ENCODE data around the gene GATA6. TPM values are rescaled to one million over a fixed set of nuclear protein-coding genes. Genes with fewer than 3 reads are reported as not detected.

GATA6 gene
- total and polyA plus RNA-seq, 2 of the 13 experiments (the other 11 are each of a cell fraction or from before 2014, with no cell fraction given), result 0.84 to 3.2 TPM

GRCh38 chr18:22169011-22169888, at the start of gene GATA6 (continued):
- TF ChIP-seq POLR2AphosphoS5 (IDR thresholded peaks at IDR 0.05; ENCODE audit: low read depth, low read length) (peak; percentile 36; the same call in 1 of the 2 replicates), YEATS4 (CRISPR knock-in tag; IDR thresholded peaks at IDR 0.05; ENCODE audit: borderline replicate concordance) (0 out of 2 replicates have a peak, but pooled peaks have one; percentile 17), ATAD3A (CRISPR knock-in tag; IDR thresholded peaks at IDR 0.05) (no peak)

GRCh38 chr18:22124970-22125369, 44.4 kb upstream of the GATA6 start:
- intact Hi-C loops (cut with micrococcal nuclease; ENCODE audit: unreplicated experiment) (no loop called here), in situ Hi-C loops (cut with HindIII; ENCODE audit: extremely low pct_ligation_motif_present, low pct_unique_long_range_greater_than_20kb) (no loop called here)
- FAIRE-seq (no peak), DNase-seq (ENCODE audit: low spot score) (no peak), ATAC-seq (no peak)
- H4K20me1 ChIP-seq (ENCODE audit: insufficient read depth, low read length), result no peaks in the 10 kb centered on the region
- H3K36me3 ChIP-seq (replicated peaks in 1 of 2; ENCODE audit: control insufficient read depth in 1 of 2, insufficient read depth in 2 of 2, low read length in 2 of 2), result no peaks in the 10 kb centered on the region
- H3K27me3 ChIP-seq (ENCODE audit: control insufficient read depth in 1 of 2, insufficient read depth in 2 of 2, low read length in 2 of 2), result no peaks in the 10 kb centered on the region
- no peaks in the 10 kb centered on the region for H3K4me1 ChIP-seq (ENCODE audit: insufficient read depth, low read length)
- no peak overlapping the region for H3K4me2 ChIP-seq (ENCODE audit: low read depth, low read length)
- H3K4me3 ChIP-seq (replicated peaks in 1 of 3; ENCODE audit: insufficient read depth in 1 of 3, low read depth in 2 of 3, low read length in 3 of 3), result no peak overlapping the region
- H3K27ac ChIP-seq (ENCODE audit: extremely low read length, insufficient read depth, low read length), result no peak overlapping the region
- H3K9ac ChIP-seq (ENCODE audit: insufficient read depth, low read depth, low read length), result no peak overlapping the region
- WGBS (ENCODE audit: low lambda C conversion rate), result 44% methylated on average over 1 of the region's 1 CpG
- CTCF ChIA-PET (ENCODE audit: low intra/inter-chr PET ratio, low total read pairs), result no interaction called here
- BruUV-seq (replicated peaks), result no TSS peak
- no peaks in the 10 kb centered on the region for H3K79me2 ChIP-seq (ENCODE audit: insufficient read depth, low read length)
- H2AFZ ChIP-seq (ENCODE audit: low read length), result no peak overlapping the region
- H3K9me3 ChIP-seq (ENCODE audit: low read length), result no peaks in the 10 kb centered on the region
- POLR2A ChIA-PET, result no interaction called here
- TF ChIP-seq PLSCR1 (CRISPR knock-in tag; IDR thresholded peaks at IDR 0.05; ENCODE audit: borderline replicate concordance), result no peak
- no peak for TF ChIP-seq ZBTB38 (CRISPR knock-in tag; IDR thresholded peaks at IDR 0.05)
- TF ChIP-seq ISL2 (CRISPR knock-in tag; IDR thresholded peaks at IDR 0.05), result no peak
- no peak for TF ChIP-seq ZNF597 (CRISPR knock-in tag; IDR thresholded peaks at IDR 0.05)
- no peak for TF ChIP-seq ZNF761 (CRISPR knock-in tag; conservative IDR thresholded peaks at IDR 0.05)
- no peak for TF ChIP-seq RARA (CRISPR knock-in tag; IDR thresholded peaks at IDR 0.05)
- TF ChIP-seq ZNF225 (CRISPR knock-in tag; IDR thresholded peaks at IDR 0.05), result no peak
- TF ChIP-seq ASH2L (IDR thresholded peaks at IDR 0.05; ENCODE audit: insufficient read length, low read depth, low read length), result no peak
- no peak for TF ChIP-seq ZNF121 (CRISPR knock-in tag; IDR thresholded peaks at IDR 0.05)
- no peak for TF ChIP-seq ZNF343 (CRISPR knock-in tag; IDR thresholded peaks at IDR 0.05)
- no peak for TF ChIP-seq ZNF770 (CRISPR knock-in tag; IDR thresholded peaks at IDR 0.05)
- TF ChIP-seq ONECUT2 (CRISPR knock-in tag; IDR thresholded peaks at IDR 0.05), result no peak
- no peak for TF ChIP-seq HDAC2 (CRISPR knock-in tag; IDR thresholded peaks at IDR 0.05)
- no peak for TF ChIP-seq ZBTB2 (CRISPR knock-in tag; IDR thresholded peaks at IDR 0.05; ENCODE audit: low read depth)
- TF ChIP-seq ZNF232 (CRISPR knock-in tag; IDR thresholded peaks at IDR 0.05; ENCODE audit: borderline replicate concordance), result no peak
- no peak for TF ChIP-seq SP2 (CRISPR knock-in tag; IDR thresholded peaks at IDR 0.05)
